Subcutaneous adipose tissue (tissue), 4 donors: ENCODE data around the gene RPS24. TPM values are rescaled to one million over a fixed set of nuclear protein-coding genes. Genes with fewer than 3 reads are reported as not detected.

Source experiments
- CTCF ChIP-seq: fragments of 450-650 bp; IDR thresholded peaks from one replicate; pipeline ENCODE4 v1.5.1; 2016; ENCODE audit warnings: low read depth, mild to moderate bottlenecking, control low read depth, antibody characterized with exemption, moderate library complexity
- total RNA-seq, 4 donors: library from RNA; depleted of rRNA; stranded (reverse); fragments of >200 nt; gene quantifications; one replicate each; pipeline ENCODE4 v1.1.0, GENCODE V29; 2016

Gene RPS24
- total RNA-seq, 4 donors from 2014 or later, result 2,158 to 3,598 (median 2,515) TPM

GRCh38 chr10:78062296-78062695 lies 28.6 kb downstream of the RPS24 start:
- TF ChIP-seq CTCF, result no peak

- TF ChIP-seq CTCF, result no peak
Observed at GRCh38 chr10:78063236-78063635, 29.6 kb downstream of the RPS24 start.

GRCh38 chr10:78065611-78066010 lies 31.9 kb downstream of the RPS24 start:
- TF ChIP-seq CTCF, result no peak

GRCh38 chr10:78066012-78066411 lies 32.3 kb downstream of the RPS24 start:
- no peak for TF ChIP-seq CTCF

GRCh38 chr10:78066728-78067430 lies 33.2 kb downstream of the RPS24 start:
- TF ChIP-seq CTCF, result no peak

GRCh38 chr10:78069151-78069550 lies 35.5 kb downstream of the RPS24 start:
- TF ChIP-seq CTCF, result no peak

- no peak for TF ChIP-seq CTCF
Observed at GRCh38 chr10:78070726-78071125, 37.1 kb downstream of the RPS24 start.
